ENCODE measurements around the gene KIF11. TPM values are rescaled to one million over a fixed set of nuclear protein-coding genes. Genes with fewer than 3 reads are reported as not detected.
A peak's percentile ranks its signal among the peaks of the same experiment; 100 is the strongest.

Gene KIF11
- total and polyA plus RNA-seq, 9 of the 15 experiments (the other 6 are each of a cell fraction or from before 2014, with no cell fraction given) = 11.3 to 54.4 (median 29.2) TPM

GRCh38 chr10:92690915-92691590 is 98.1 kb downstream of the KIF11 start (continued):
- TF ChIP-seq MLLT1 (IDR thresholded peaks at IDR 0.05) (0 out of 4 replicates have a peak, but pooled peaks of 1 of the 2 experiments have one; percentile 19), RB1 (IDR thresholded peaks at IDR 0.05; ENCODE audit: low read depth) (no peak), UBTF (IDR thresholded peaks at IDR 0.05; ENCODE audit: borderline replicate concordance in 1 of 2, low read depth in 2 of 2, low read length in 2 of 2) (0 out of 4 replicates have a peak, but pooled peaks of 1 of the 2 experiments have one; percentile 52), MEF2A (IDR thresholded peaks at IDR 0.05; ENCODE audit: control insufficient read depth, low read depth, low read length) (peak; percentile 15; the same call in 1 of the 2 replicates), ARID3A (IDR thresholded peaks at IDR 0.05; ENCODE audit: borderline replicate concordance, low read depth, low read length) (0 out of 2 replicates have a peak, but pooled peaks have one; percentile 19), ZFX (CRISPR knock-in tag; IDR thresholded peaks at IDR 0.05) (peak; percentile 23), PML (IDR thresholded peaks at IDR 0.05; ENCODE audit: low read length) (no peak)

Data from K562 (cell line).